ENCODE data around the gene CCL4.
"Not testable (repeated sequence)": the region's sequence is repeated elsewhere in the genome, so short reads cannot be mapped to it uniquely, and the experiment has no call there.

The CCL4 gene

DNA sequence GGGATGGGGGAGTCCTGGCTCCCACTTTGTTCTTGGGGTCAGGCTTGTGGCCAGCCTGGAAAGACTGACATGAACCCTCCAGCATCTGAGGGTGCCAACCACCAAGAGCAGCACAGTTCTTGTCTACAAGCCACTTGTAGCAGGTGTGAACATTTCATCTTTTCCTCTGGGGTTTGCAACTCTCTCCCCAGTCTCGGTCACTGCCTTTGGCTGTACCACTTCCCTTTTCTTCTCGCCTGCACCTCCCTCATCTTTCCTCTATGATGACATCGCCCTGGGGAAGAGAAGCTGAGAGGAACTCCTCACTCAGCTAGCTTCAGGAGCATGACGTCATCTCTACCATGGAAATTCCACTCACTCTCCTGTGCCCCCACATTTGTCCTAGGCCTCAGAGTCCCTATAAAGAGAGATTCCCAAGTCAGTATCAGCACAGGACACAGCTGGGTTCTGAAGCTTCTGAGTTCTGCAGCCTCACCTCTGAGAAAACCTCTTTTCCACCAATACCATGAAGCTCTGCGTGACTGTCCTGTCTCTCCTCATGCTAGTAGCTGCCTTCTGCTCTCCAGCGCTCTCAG is at the start of gene CCL4:
Gene CCL4, plus strand, starts transcription at position 427 of the 575 bp plus-strand sequence. Its CDS starts 79 bp downstream, at position 506.
- DNase-seq (ENCODE audit: low read depth in 2 of 2): not testable (repeated sequence)

DNA sequence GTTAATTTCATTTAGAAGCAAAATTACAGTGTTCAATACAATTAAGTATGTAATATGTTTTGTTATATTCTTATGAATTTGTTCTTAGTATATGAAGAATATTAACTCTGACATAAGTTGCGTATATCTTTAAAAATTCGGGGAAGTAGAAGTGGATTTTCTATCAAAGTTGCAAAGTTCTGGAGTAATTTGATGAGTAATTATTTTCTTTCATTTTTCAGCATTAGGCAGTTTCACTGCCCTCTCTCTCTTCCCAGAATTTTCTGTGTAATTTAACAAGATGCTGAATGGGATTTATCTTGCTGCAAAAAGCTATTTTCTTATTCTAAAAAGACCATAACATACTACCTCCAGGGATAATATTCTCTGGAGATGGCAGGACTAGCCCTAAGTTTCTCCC is 48.5 kb upstream of the CCL4 start:
- DNase-seq (ENCODE audit: low read depth in 2 of 2): no peak

DNA sequence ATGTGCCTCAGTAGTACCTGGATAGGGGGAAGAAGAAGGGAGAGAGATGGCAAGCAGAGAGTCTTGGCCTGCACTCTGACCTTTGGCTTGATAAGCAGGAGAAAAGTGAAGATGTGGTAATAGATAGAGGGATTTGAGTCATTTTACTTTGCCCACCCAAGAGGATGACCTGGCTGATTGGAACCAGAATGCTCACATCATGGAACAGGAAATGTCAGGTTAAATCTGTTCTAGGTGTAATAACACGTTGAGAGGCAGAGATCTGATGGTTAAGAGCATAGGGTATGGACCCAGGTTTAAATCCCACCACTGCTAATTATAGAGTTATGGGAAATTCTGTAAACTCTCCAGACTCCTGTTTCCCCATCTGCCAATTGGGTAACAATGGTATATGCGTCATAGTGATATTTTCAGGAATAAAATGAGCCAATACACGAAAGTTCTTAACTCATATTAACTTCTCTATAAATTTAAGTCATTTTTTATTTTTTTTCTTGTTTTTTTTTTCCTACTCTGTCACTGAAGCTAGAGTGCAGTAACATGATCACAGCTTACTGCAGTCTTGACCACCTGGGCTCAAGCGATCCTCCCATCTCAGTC is 47.6 kb upstream of the CCL4 start:
- DNase-seq (ENCODE audit: low read depth in 2 of 2): no peak

DNA sequence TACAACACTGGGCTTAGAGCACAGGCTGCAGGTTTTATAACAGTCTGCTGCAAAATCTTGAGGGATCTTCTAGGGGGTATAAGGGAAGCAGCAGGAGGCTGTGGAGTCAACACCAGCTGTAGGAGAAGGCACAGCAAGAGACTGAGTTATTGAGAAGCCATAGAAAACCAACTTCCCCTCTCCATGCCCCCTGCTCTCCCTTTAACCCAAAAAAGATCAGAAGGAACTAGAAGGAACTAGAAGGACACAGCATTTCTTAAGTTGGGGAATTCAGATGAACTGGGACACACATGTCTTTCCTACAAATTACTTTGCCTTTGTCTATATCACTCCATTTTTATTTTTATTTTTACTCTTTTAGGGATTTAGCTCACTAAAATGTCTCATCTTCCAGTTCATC is 45.7 kb upstream of the CCL4 start:
- no peak for DNase-seq (ENCODE audit: low read depth in 2 of 2)

DNA sequence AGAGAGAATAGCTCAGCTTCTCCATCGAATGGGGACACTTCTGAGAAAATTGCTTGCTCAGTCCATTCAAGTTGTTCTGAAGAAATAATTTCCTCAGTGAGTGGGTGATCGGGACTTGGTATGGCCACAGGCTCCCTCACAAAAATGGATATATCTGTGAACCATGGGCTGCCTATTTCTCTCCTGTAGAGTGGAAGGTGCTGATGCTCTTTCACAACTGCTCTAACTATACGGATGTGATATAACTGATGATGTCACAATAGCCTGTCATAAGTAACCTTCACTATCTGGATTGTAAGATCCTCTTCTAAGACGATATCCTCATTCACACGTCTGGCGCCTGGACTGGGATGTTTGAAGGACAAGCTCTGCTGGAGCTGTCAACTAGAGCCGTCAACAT is 44.2 kb upstream of the CCL4 start:
- DNase-seq (ENCODE audit: low read depth in 2 of 2): no peak

DNA sequence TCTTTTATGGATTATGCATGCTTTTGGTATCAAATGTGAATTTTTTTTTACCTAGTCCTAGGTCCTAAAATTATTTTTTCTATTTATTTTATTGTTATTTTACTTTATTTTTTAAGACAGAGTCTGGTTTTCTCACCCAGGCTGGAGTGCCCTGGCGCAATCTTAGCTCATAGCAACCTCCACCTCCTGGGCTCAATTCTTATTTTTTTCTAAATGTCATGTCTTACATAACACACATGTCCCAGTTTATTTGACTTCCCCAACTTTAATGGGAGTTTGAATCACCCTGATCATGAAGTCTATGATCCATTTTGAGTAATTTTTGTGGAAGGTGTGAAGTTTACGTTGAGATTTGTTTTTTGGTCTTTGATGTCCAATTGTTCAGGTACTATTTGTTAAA is 42.8 kb upstream of the CCL4 start:
- DNase-seq (ENCODE audit: low read depth in 2 of 2): no peak

DNA sequence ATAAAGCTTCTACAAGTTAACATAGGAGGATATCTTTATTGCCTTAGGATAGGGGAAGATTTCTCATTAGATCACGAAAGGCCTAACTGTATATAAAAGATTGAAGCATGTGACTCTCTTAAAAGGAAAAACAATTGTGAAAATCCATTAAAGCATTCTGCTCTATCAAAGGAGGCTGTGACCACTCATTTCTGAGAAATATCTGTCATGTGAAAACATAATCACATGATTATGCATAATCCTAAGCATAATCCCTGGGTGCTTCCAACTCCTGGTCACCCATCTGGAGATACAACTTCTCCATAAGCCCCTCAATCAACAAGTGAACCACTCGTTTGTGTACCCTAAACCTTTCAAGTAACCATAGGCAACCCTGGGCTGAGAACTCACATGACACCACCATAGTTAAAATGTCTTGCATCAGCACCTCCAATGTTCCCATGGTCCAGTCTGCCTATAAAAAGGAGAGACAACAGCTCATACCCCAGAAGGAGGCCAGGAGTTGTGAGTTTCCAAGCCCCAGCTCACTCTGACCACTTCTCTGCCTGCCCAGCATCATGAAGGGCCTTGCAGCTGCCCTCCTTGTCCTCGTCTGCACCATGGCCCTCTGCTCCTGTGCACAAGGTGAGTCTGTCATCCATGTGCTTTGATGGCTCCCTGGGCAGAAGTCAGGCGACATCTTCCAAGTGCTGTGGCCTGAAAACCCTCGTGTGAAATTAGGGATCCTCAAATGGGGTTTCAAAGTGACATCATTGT is 39.7 kb upstream of the CCL4 start, which contains the start of gene CCL18:
Gene CCL18, plus strand, starts transcription at position 487 of the 756 bp plus-strand sequence. Its CDS starts 71 bp downstream, at position 558.
- no peak for DNase-seq (ENCODE audit: low read depth in 2 of 2)

DNA sequence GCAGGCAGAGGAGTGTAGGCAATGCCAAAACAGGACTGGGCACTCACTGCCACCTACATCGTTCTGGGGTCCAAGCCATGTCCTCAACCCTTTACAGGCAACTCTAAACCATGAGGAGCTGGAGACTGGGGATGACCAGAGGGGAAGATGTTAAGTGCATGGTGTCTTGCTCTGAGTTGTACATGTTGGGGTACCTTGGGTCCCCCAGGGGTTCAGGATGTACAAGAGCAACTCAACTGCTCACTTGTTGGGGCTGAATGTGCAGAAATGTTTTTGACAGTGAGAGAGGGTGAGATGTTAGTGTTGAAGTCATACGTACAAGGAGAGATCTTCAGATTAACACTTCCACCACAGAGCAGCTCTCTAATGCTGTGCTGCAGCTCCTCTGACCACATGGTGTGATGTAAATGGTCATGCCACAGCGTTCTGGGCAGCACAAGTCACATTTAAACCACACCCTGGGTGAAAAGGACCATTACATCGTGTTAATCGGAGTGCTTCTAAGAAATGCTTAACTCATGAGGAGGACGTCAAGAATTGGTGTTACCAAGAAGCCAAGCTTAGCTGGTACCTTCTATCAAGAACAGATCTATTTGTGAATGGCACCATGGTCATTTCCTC is 37.2 kb upstream of the CCL4 start:
- DNase-seq (ENCODE audit: low read depth in 2 of 2): peak in 1 of 2 donors; percentile 31

DNA sequence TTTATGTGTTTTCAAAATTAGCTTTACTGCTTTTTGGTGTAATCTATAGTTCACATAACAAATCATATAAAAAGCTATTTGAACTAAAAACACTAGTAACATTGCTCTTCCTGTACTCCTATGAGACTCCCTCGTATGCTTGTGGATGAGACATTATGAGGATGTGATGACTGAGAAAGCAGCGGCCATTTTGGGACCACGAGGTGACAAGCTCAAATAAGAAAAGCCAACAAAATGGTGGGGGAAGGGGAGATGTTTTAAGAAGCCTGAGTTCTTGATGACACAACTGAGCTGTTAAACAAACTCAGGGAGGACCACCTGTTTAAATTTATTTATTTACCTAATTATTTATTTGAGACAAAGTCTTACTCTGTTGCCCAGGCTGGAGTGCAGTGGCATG is 35.1 kb upstream of the CCL4 start:
- DNase-seq (ENCODE audit: low read depth in 2 of 2): no peak

DNA sequence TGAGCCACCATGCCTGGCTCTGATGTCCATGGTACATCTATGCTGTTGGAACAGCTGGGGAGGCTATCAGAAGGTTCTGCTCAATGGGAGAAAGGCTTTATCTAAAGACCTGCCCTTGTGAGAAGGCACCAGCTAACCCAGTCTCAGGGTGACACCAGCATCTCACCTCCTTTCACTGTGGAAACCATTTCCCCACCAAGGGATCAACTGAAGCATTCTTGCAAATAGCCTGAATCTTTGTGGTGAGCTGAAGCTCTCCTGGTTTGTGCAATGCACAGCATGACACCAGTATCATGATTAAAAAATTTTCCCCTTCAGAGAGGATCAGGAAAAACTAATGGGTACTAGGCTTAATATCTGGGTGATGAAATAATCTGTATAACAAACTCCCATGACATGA is 34.5 kb upstream of the CCL4 start:
- DNase-seq (ENCODE audit: low read depth in 2 of 2): no peak

DNA sequence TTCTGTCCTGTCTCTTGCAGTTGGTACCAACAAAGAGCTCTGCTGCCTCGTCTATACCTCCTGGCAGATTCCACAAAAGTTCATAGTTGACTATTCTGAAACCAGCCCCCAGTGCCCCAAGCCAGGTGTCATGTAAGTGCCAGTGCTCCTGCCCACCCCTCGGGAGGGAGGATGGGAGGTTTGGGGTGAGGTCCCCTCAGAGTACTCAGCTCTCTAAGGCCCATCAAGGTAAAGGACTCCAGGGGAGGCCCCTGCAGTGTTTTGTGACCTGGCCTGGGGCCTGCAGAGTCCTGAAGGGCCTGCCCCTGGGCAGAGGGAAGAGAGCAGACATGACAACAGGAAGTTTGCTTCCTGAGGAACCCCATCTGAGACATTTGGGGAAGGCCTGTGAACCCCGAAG is 33.2 kb upstream of the CCL4 start:
- no peak for DNase-seq (ENCODE audit: low read depth in 2 of 2)

DNA sequence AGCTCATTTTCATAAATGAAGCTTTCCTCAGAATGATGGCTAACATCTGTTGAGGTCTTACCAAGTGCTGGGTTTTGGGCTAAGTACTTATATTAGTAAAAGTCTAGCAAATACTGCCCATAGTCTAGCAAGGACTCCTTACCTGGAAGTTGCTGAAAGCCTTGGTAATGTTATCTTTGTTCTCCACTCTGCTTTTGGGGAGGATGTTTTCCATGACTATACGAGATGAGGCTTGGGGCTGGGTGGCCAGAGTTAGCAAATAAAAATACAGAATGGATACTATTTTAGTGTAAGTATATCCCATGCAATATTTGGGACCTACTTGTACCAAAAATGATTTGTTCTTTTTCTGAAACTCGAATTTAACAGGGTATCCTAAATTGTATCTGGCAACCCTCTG is 31.9 kb upstream of the CCL4 start:
- no peak for DNase-seq (ENCODE audit: low read depth in 2 of 2)

DNA sequence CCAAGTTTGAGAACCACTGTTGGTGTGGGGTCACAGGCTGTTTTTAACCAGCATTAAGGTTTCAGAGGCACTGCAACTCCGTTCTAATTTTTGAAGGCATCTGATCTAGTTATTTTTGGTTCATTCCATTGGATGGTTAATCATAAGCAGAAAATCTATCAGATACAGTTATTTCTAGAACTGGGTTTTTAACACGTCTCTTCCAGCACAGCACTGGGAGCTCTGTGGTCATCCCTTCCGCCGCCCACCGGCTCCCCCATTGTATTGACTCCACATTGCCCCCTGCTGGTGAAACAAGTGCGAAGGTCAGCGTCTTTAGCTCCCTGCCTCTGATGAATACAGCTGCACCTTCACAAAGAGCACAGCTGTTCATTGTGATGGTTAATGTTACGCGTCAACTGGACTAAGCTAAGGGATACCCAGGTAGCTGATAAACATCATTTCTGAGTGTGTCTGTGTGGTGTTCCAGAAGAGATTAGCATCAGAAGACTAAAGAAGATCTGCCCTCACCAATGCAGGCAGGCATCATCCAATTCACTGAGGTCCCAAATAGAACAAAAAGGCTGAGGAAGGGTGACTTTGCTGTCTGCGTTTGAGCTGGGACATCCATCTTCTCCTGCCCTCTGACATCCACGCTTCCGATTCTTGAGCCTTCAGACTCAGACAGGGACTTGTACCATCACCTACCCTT is 31.1 kb upstream of the CCL4 start:
- peak; percentile 65 to 77 for DNase-seq (ENCODE audit: low read depth in 2 of 2)

DNA sequence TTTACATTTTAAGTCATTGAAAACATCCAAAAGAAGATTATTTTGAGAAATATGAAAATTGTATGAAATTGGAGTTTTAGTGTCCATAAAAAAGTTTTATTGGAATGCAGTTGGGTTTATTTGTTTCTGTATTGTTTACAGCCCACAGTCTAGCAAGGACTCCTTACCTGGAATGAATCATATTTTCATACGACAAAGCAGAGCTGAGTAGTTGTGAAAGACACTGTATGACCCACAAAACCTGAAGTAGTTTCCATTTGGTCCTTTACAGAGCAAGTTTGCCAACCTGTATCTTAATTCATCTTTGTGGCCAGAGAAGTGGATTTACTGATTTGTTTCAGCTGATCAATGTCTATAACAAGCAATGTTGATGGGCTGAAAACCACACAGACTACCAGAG is 29.3 kb upstream of the CCL4 start:
- no peak for DNase-seq (ENCODE audit: low read depth in 2 of 2)

DNA sequence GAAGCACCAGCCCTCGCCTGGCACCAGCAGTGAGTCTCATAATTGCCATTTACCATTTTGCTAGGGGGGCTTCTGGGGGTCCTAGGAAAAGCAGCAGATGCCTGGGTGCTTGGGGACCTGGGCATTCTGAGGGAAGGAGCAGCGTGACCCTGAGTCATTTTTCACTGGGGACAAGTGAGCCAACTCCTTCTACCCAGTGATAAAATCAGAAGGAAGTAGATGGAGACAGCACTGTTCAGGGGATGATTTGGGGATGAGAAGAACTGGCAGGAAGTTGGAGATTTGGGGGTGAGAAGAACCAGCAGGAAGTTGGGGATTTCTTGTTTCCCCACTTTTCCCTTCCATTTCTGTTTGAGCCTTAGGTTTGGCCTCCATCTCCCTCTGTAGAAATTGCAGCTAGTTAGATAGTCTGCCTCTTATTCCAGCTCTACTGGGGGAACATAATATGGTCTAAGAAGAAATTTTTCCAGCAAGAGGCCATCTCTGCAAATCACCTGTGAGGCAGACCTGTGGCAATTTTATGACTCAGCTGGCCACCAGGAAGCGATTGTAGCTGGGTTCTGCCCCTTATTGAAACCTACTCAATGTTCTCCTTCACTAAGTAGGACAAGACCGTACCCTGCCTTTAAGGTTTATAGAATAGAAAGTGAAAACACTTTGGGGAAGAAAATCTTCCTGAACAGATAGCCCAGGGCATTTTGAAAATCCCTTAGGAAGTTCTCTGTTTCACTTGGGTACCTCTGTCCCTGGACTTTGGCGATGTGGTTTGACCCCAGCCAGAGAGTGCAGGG is 21.8 kb upstream of the CCL4 start:
- not testable (repeated sequence) for DNase-seq (ENCODE audit: low read depth in 2 of 2)

DNA sequence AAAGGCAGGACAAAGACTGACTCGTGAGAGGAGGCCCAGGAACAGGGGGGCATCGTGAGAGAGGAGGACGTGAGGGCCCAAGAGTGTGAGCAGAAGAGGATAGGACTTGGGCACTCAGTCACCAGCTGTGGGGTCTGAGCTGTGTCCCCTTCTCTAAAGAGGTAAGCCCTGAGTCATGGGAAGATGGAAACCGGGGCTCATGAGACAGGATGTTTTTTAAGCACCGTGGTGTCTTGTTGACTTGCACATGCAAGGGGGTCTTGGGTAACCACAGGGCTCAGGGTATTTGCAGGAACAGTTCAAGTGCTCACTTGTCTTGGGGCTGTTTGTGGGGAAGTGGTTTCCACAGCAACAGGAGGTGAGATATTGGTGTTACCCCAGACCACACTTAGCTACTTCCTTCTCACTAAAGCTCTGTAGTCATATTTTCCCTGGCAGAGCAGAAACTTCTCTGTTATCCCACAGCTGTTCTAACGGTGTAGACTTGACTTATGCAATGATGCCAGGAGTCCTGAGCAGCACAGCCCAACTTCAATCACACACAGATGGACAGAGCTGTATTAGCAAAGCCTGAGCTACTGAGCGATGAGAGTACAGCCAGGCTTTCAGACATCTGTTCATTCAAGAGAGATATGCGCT is 21.0 kb upstream of the CCL4 start:
- DNase-seq (ENCODE audit: low read depth in 2 of 2): peak; percentile 55 to 58

DNA sequence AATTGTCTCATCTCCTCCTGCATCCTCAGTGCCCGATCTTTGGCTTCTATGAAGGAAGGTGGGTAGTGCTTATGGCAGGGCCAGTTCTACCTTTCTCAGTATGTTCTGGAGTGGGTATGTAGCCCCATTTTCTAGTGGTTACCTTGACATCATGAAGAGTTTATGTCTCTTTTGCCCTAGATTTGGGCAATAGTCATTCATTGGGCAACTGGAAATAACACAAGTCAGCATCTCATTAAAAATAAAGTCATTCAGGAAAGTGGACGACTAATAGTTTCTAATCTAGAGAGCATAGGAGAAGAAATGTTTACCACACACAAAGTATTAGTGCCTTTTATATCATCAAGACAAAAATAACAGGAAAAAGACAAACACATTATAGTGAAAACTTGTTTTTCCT is 19.9 kb upstream of the CCL4 start:
- not testable (repeated sequence) for DNase-seq (ENCODE audit: low read depth in 2 of 2)

DNA sequence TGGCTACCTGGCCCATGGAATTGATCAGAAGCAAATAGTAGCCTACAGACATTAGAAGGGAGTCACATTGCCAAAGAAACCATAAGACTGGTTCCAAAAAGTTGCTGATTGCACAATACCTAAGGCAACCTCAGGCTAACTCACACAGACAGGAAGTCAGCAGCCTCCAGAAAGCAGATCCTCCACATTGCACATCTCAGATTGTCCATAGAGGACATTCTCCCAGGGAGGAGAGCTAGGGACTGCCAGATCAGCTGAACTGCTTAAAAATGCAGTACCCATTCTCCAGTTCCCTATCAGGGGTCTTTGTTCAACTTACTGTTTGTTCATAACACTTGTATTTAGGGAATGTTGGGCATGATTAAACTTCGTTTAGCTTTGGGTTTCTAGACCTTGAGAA is 17.9 kb upstream of the CCL4 start:
- DNase-seq (ENCODE audit: low read depth in 2 of 2): no peak

DNA sequence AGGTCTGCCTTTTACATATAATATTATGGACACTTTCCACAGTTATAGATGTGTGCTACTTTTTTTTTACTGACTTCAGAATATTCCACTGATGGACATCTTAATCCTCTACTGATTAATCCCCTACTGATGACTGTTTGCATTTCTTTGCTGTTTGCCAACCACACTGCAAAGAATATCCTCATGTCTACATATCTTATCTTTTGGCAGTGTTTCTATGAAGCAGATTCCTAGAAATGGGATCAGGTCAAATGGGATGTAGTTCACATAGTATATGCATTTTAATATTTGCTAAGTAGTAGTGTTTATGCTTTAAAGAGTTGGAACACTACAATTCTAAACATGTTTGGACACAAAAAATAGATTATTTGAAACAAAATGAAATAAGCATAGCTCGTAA is 16.8 kb upstream of the CCL4 start:
- DNase-seq (ENCODE audit: low read depth in 2 of 2): no peak

DNA sequence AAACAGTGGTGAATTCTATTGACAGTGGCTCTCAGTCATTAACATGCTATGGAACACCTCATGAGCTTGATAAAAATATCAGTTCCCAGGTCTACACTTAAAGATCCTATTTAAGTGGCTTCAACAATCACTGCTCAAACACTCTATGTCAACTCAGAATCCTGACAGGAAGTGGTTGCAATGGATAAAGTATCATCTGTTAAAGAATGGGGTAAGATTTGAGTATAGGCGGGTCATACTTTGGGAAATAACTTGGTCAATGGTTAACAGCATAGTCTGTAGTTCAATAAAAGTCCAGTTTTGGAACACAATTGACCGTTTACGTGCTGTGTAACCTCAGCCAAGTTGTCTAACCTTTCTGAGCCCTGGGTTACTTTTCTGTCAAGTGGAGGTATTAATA is 16.2 kb upstream of the CCL4 start:
- not testable (repeated sequence) for DNase-seq (ENCODE audit: low read depth in 2 of 2)

All from stimulated activated CD8-positive, alpha-beta memory T cell treated with anti-CD3 and anti-CD28 coated beads, Interleukin-15, amount 100 ng/mL, for 48 hours (primary cell).